ENCODE results near the gene KIAA0232. TPM values are rescaled to one million over a fixed set of nuclear protein-coding genes. Genes with fewer than 3 reads are reported as not detected.

Gene KIAA0232
- total RNA-seq, 1 experiment from 2014 or later, result 28.5 TPM

GRCh38 chr4:6813725-6814124 is 31.2 kb downstream of the KIAA0232 start:
- no peak overlapping the region for H3K23ac ChIP-seq (ENCODE audit: insufficient read length, low read depth, low read length)
- H3K4me1 ChIP-seq (ENCODE audit: insufficient read depth, low read length), result no peaks in the 10 kb centered on the region; the same call in 1 of the 2 replicates
- peaks cover 9% of the 10 kb centered on the region for H3K79me1 ChIP-seq (ENCODE audit: insufficient read depth, low read depth, low read length, poor library complexity, severe bottlenecking)
- H4K91ac ChIP-seq (ENCODE audit: insufficient read length, low read depth, low read length), result no peak overlapping the region
- no peak overlapping the region for H2AFZ ChIP-seq (ENCODE audit: low read length)
- H2AK5ac ChIP-seq (ENCODE audit: insufficient read length, low read length), result no peak overlapping the region
- no peaks in the 10 kb centered on the region for H3K27me3 ChIP-seq (ENCODE audit: insufficient read depth, low read length)
- H3K9ac ChIP-seq (ENCODE audit: extremely low read depth, insufficient read length, low read length), result no peak overlapping the region
- H3K27me3 Mint-ChIP-seq (ENCODE audit: low read depth), result no peaks in the 10 kb centered on the region
- peaks cover 12% of the 10 kb centered on the region in 2 experiments for H3K9me3 Mint-ChIP-seq
- no peak overlapping the region for H3K4ac ChIP-seq (ENCODE audit: low read depth, low read length)
- H2BK5ac ChIP-seq (ENCODE audit: insufficient read length, low read length), result no peak overlapping the region
- H2BK12ac ChIP-seq (ENCODE audit: insufficient read length, low read depth, low read length), result no peak overlapping the region
- no peak overlapping the region for H3K27ac ChIP-seq (ENCODE audit: insufficient read length, low read depth, low read length)
- no peak overlapping the region for H2BK120ac ChIP-seq (ENCODE audit: low read depth, low read length, poor library complexity, severe bottlenecking)
- H3K79me2 ChIP-seq (ENCODE audit: insufficient read depth, low read length), result peaks cover 3% of the 10 kb centered on the region; the same call in 1 of the 2 replicates
- H3K4me2 ChIP-seq (ENCODE audit: insufficient read depth, insufficient read length, low read length), result no peak overlapping the region
- peaks cover 12 to 16% of the 10 kb centered on the region in 2 experiments for H3K4me1 Mint-ChIP-seq
- H3K9me3 ChIP-seq (ENCODE audit: control insufficient read depth, low read depth, low read length), result no peaks in the 10 kb centered on the region
- no peak overlapping the region for H3K4me3 Mint-ChIP-seq
- no peaks in the 10 kb centered on the region for H3K23me2 ChIP-seq (ENCODE audit: insufficient read length, low read depth, low read length, poor library complexity, severe bottlenecking)
- H3T11ph ChIP-seq (ENCODE audit: low read length), result no peak overlapping the region
- H4K20me1 ChIP-seq (ENCODE audit: control insufficient read depth, insufficient read depth, insufficient read length), result no peaks in the 10 kb centered on the region
- peaks cover 12 to 20% (median 18%) of the 10 kb centered on the region in 3 experiments for H3K36me3 Mint-ChIP-seq (ENCODE audit: insufficient read depth in 1 of 3, low read depth in 3 of 3)
- no peak overlapping the region; a peak in 1 of 7 replicates for H3K27ac Mint-ChIP-seq
- H3K56ac ChIP-seq (ENCODE audit: insufficient read length, low read depth, low read length), result no peak overlapping the region
- TF ChIP-seq, protein P1, sequence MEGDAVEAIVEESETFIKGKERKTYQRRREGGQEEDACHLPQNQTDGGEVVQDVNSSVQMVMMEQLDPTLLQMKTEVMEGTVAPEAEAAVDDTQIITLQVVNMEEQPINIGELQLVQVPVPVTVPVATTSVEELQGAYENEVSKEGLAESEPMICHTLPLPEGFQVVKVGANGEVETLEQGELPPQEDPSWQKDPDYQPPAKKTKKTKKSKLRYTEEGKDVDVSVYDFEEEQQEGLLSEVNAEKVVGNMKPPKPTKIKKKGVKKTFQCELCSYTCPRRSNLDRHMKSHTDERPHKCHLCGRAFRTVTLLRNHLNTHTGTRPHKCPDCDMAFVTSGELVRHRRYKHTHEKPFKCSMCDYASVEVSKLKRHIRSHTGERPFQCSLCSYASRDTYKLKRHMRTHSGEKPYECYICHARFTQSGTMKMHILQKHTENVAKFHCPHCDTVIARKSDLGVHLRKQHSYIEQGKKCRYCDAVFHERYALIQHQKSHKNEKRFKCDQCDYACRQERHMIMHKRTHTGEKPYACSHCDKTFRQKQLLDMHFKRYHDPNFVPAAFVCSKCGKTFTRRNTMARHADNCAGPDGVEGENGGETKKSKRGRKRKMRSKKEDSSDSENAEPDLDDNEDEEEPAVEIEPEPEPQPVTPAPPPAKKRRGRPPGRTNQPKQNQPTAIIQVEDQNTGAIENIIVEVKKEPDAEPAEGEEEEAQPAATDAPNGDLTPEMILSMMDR (conservative IDR thresholded peaks at IDR 0.05), result no peak
- WGBS (ENCODE audit: extremely low coverage, insufficient read length, low lambda C conversion rate), result no CpG with 5 or more reads among the region's 3 CpGs
- no peak overlapping the region for H4K8ac ChIP-seq (replicated peaks; ENCODE audit: insufficient read length, low read depth, low read length)
- H4K5ac ChIP-seq (ENCODE audit: insufficient read length, low read depth, low read length), result no peak overlapping the region
- H2BK15ac ChIP-seq (ENCODE audit: low read depth, low read length), result no peak overlapping the region
- no peak overlapping the region for H2BK20ac ChIP-seq (ENCODE audit: low read depth, low read length, poor library complexity, severe bottlenecking)
- no peak overlapping the region for H3K18ac ChIP-seq (ENCODE audit: insufficient read length, low read depth, low read length)
- DNase-seq, result no peak
- no peak overlapping the region for H3K14ac ChIP-seq (ENCODE audit: insufficient read depth, low read length)

Data from H9 (cell line).